Psoas muscle (tissue), 8 donors: ENCODE data around the gene CTDSP1. TPM values are rescaled to one million over a fixed set of nuclear protein-coding genes. Genes with fewer than 3 reads are reported as not detected.

Experiments
- ATAC-seq, 4 donors: fragments of 200-7000 bp; cut with Tn5 transposase; one replicate each; pipeline ENCODE4 v1.9.1; 2020; ENCODE audit warnings: moderate library complexity in 3 of 4, mild to moderate bottlenecking in 2 of 4
- DNase-seq, 2 donors: peaks; one replicate each; pipeline ENCODE4 v3.0.0-alpha.2; 2020
- H3K27ac ChIP-seq: fragments of 200-600 bp; one replicate; pipeline ENCODE4 v1.8.0; 2022
- H3K27me3 ChIP-seq, 3 donors: fragments of 200-600 bp in 1 of 3; one replicate each; pipeline versions ENCODE4 v1.6.1 to v1.8.0; 2013 to 2022; ENCODE audit warnings: low read length in 2 of 3, mild to moderate bottlenecking in 2 of 3, moderate library complexity in 1 of 3; ENCODE audit not compliant: insufficient read depth in 3 of 3
- H3K36me3 ChIP-seq, 2 donors: fragments of 200-600 bp in 1 of 2; one replicate each; pipeline versions ENCODE4 v1.6.1 to v1.8.0; 2013 to 2022; ENCODE audit warnings: low read depth in 1 of 2, mild to moderate bottlenecking in 1 of 2, moderate library complexity in 1 of 2; ENCODE audit not compliant: insufficient read depth in 1 of 2
- H3K4me1 ChIP-seq: fragments of 200-600 bp; one replicate; pipeline ENCODE4 v1.8.0; 2022
- H3K4me3 ChIP-seq: fragments of 200-600 bp; one replicate; pipeline ENCODE4 v1.8.0; 2022; ENCODE audit warnings: mild to moderate bottlenecking
- H3K9me3 ChIP-seq: fragments of 200-600 bp; one replicate; pipeline ENCODE4 v1.8.0; 2022
- CTCF ChIP-seq: fragments of 200-600 bp; IDR thresholded peaks from one replicate; pipeline ENCODE4 v1.8.0; 2022; ENCODE audit warnings: antibody characterized with exemption
- WGBS, 3 donors: extraction: QIAGEN DNeasy Blood & Tissue Kit; methylation state at CpG; one replicate each; pipeline versions ENCODE4 v1.1.6 to v1.1.7; 2013; 5-methylcytosine and 5-hydroxymethylcytosine counted together
- intact Hi-C, 2 donors: fragments of 100-400 bp; cut with DNase I; formaldehyde crosslinking; loops; one replicate each; pipeline versions ENCODE4 v1.11.0 to v1.14.2; 2022
- polyA plus RNA-seq, 3 donors: library from polyadenylated mRNA; stranded (reverse); fragments of 200-250 nt; gene quantifications; one replicate each; pipeline ENCODE4 v1.2.3, GENCODE V29; 2013
- total RNA-seq, 4 donors: library from RNA; stranded (reverse); fragmentation: NEBNext Ultra II Directional in 2 of 4; extraction: Animal tissue kit (Norgen Biotek cat#: 25700) in 2 of 4; gene quantifications; one replicate each; pipeline versions ENCODE4 v1.2.1 to v1.2.4, GENCODE V29; 2021 to 2023
- donor health status: healthy with polysubstance abuse.
- donor health status: DM: no; HTN: no; CAD: no; lungs with moderate emphysema.
- donor health status: Bipolar disorder and iron deficiency.
- donor health status: healthy.
- donor health status: DM: yes; HTN: yes; CAD: no.
- donor health status: DM: no; HTN: no; CAD: no.
- donor health status: DM: no; HTN: no; CAD: no.
- donor health status: DM: yes; HTN: yes; CAD: no.

CTDSP1 gene
- total and polyA plus RNA-seq, 7 donors: 55.6 to 73.0 (median 61.9) TPM

GRCh38 chr2:218397463-218397819, 2.2 kb upstream of the CTDSP1 start:
- peaks cover 26% of the 10 kb centered on the region for H3K4me1 ChIP-seq
- no peaks in the 10 kb centered on the region for H3K9me3 ChIP-seq
- ATAC-seq (no peak), DNase-seq (no peak)
- WGBS, 3 donors: 11 to 12% (median 11%) methylated on average over 12 of the region's 12 CpGs
- intact Hi-C loops: loop anchor here (2.0 to 10.0 kb wide), 4 partner anchors 105 to 777 kb away; partner anchors contain the start of genes AAMP (in 1 of the 2), CNPPD1 (in 1 of the 2), PNKD (in 1 of the 2) and RETREG2 (in 1 of the 2)
- H3K27me3 ChIP-seq: no peaks in the 10 kb centered on the region
- peaks cover 0 to 13% of the 10 kb centered on the region in 2 donors for H3K36me3 ChIP-seq
- H3K27ac ChIP-seq: peak overlapping the region; percentile 99
- no peak for TF ChIP-seq CTCF
- peak overlapping the region; percentile 91 for H3K4me3 ChIP-seq

DNA sequence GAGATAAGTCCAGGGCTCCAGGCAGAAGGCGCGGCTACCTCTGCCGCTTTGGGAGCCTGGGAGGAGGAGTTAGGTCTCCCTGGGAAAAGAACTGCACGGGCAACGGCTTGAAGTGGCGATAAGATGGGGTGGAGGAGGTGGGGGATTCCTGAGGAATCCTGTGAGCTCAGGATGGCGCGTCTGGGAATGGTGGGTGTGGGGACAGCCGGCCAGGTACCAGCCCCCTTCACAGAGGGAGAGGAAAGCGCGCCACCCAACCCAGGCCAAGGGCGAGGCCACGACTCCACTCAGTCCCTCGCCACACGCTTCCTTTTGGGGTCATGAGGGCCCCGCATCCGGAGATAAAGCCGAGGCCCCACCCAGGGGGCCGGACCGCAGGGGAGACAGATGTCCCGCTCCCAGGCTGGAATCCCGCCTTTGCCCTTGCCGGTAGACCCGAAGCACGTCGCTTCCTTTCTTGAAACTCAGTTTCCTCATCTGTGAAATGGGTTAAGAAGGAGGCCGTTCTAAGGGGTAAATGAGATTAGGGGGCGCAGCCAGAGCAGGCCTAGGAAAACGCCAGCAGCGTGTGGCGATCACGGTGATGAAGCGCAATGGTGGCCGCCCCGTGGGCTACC, 1.7 kb upstream of the CTDSP1 start:
- H3K27me3 ChIP-seq: no peaks in the 10 kb centered on the region
- peaks cover 27% of the 10 kb centered on the region for H3K4me1 ChIP-seq
- WGBS, 3 donors: 3 to 7% (median 4%) methylated on average over 35 of the region's 35 CpGs
- H3K36me3 ChIP-seq: peaks cover 0 to 18% of the 10 kb centered on the region in 2 donors
- peak; percentile 74 to 88 for DNase-seq
- peak; percentile 3 for TF ChIP-seq CTCF
- peak in 1 of 4 donors; percentile 13 for ATAC-seq
- H3K4me3 ChIP-seq: peak overlapping the region; percentile 91
- H3K27ac ChIP-seq: peak overlapping the region; percentile 99
- no peaks in the 10 kb centered on the region for H3K9me3 ChIP-seq
- intact Hi-C loops: loop anchor here (2.0 to 10.0 kb wide), 4 partner anchors 106 to 777 kb away; partner anchors contain the start of genes AAMP (in 1 of the 2), CNPPD1 (in 1 of the 2), PNKD (in 1 of the 2) and RETREG2 (in 1 of the 2)

- DNase-seq (peak; percentile 85 to 92), ATAC-seq (peak; percentile 32 to 57 (median 56))
- TF ChIP-seq CTCF: peak; percentile 0
- intact Hi-C loops: loop anchor here (5.0 to 10.0 kb wide), 3 partner anchors 106 to 776 kb away; partner anchors contain the start of genes CNPPD1 (in 1 of the 2), RETREG2 (in 1 of the 2), SLC23A3 (in 1 of the 2) and TMBIM1 (in 1 of the 2)
- Histone ChIP-seq H3K36me3 (peaks cover 0 to 26% of the 10 kb centered on the region in 2 donors), H3K9me3 (no peaks in the 10 kb centered on the region), H3K27me3 (no peaks in the 10 kb centered on the region), H3K27ac (peak overlapping the region; percentile 99), H3K4me1 (peaks cover 27% of the 10 kb centered on the region), H3K4me3 (peak overlapping the region; percentile 91)
- WGBS, 3 donors: 0 to 1% (median 1%) methylated on average over 68 to 95 of the region's 95 CpGs
Measured at GRCh38 chr2:218398437-218399390, 954 bp upstream of the CTDSP1 start.

- no peaks in the 10 kb centered on the region for H3K27me3 ChIP-seq
- peaks cover 27% of the 10 kb centered on the region for H3K4me1 ChIP-seq
- peak; percentile 43 to 79 for DNase-seq
- H3K9me3 ChIP-seq: no peaks in the 10 kb centered on the region
- peak in 1 of 4 donors; percentile 0 for ATAC-seq
- 0 to 2% (median 1%) methylated on average over 43 to 63 of the region's 63 CpGs for WGBS, 3 donors
- H3K4me3 ChIP-seq: peak overlapping the region; percentile 91
- TF ChIP-seq CTCF: no peak
- H3K27ac ChIP-seq: peak overlapping the region; percentile 99
- peaks cover 0 to 42% of the 10 kb centered on the region in 2 donors for H3K36me3 ChIP-seq
- intact Hi-C loops: loop anchor here in 1 of 2 donors (10.0 kb wide), 1 partner anchor 264 kb away; no protein-coding TSS in a partner anchor
Measured at GRCh38 chr2:218400167-218400929, 680 bp downstream of the CTDSP1 start.
